CD4-positive, alpha-beta memory T cell (primary cell): Measurements from ENCODE around the gene ATP8B3. TPM values are rescaled to one million over a fixed set of nuclear protein-coding genes. Genes with fewer than 3 reads are reported as not detected.
A peak's percentile ranks its signal among the peaks of the same experiment; 100 is the strongest.

Source experiments
- CTCF ChIA-PET: fragments of 350-600 bp; sonication (Branson Sonifier 250); formaldehyde crosslinking; loops from one replicate; lab custom pipeline; 2021; ENCODE audit warnings: inconsistent platforms; ENCODE audit not compliant: partially characterized antibody; lab: Charles Lee
- POLR2A ChIA-PET: fragments of 350-600 bp; sonication (Branson Sonifier 250); formaldehyde crosslinking; loops from one replicate; lab custom pipeline; 2021; ENCODE audit not compliant: partially characterized antibody; lab: Charles Lee
- DNase-seq, 5 donors: peaks; one replicate each; pipeline versions ENCODE4 v3.0.0 to v3.0.0-alpha.2; 2020 to 2022; ENCODE audit warnings: mixed read lengths in 1 of 5
- H3K27ac ChIP-seq: one replicate; pipeline ENCODE4 v1.7.0; 2013; ENCODE audit warnings: low read depth, low read length
- H3K27me3 ChIP-seq: 2 replicates; pipeline ENCODE4 v1.7.0; 2013; ENCODE audit warnings: mild to moderate bottlenecking, low read length, moderate library complexity; ENCODE audit not compliant: insufficient read depth
- H3K36me3 ChIP-seq: 2 replicates; pipeline ENCODE4 v1.7.0; 2013; ENCODE audit warnings: mild to moderate bottlenecking, low read length, moderate library complexity; ENCODE audit not compliant: insufficient read depth
- H3K4me1 ChIP-seq: 2 replicates; pipeline ENCODE4 v1.7.0; 2013; ENCODE audit warnings: mild to moderate bottlenecking, low read length, moderate library complexity; ENCODE audit not compliant: insufficient read depth
- H3K4me3 ChIP-seq, 2 donors: one replicate each; pipeline ENCODE4 v1.7.0; 2013; ENCODE audit warnings: low read length in 2 of 2, mild to moderate bottlenecking in 1 of 2
- H3K9me3 ChIP-seq, 2 donors: one replicate each; pipeline ENCODE4 v1.7.0; 2013; ENCODE audit warnings: low read length in 2 of 2, control low read depth in 1 of 2; ENCODE audit not compliant: control insufficient read depth in 1 of 2
- H3K27ac Mint-ChIP-seq, 7 donors: one replicate each; pipeline ENCODE4 v1.8.0; 2020 to 2021; ENCODE audit warnings: mixed read lengths in 7 of 7, mild to moderate bottlenecking in 6 of 7, inconsistent platforms in 3 of 7, moderate library complexity in 3 of 7
- H3K27me3 Mint-ChIP-seq, 2 donors: one replicate each; pipeline ENCODE4 v1.8.0; 2020 to 2021; ENCODE audit warnings: mixed read lengths in 2 of 2
- H3K36me3 Mint-ChIP-seq, 2 donors: one replicate each; pipeline ENCODE4 v1.8.0; 2020 to 2021; ENCODE audit warnings: mixed read lengths in 2 of 2, inconsistent platforms in 1 of 2, mild to moderate bottlenecking in 1 of 2
- H3K4me1 Mint-ChIP-seq, 4 donors: one replicate each; pipeline ENCODE4 v1.8.0; 2020 to 2021; ENCODE audit warnings: mixed read lengths in 4 of 4, mild to moderate bottlenecking in 1 of 4
- H3K4me3 Mint-ChIP-seq, 8 donors: one replicate each; pipeline ENCODE4 v1.8.0; 2020 to 2021; ENCODE audit warnings: mixed read lengths in 8 of 8, mild to moderate bottlenecking in 7 of 8, moderate library complexity in 6 of 8, inconsistent platforms in 3 of 8
- H3K9me3 Mint-ChIP-seq, 8 donors: one replicate each; pipeline ENCODE4 v1.8.0; 2020 to 2021; ENCODE audit warnings: mixed read lengths in 8 of 8, mild to moderate bottlenecking in 5 of 8, inconsistent platforms in 3 of 8, moderate library complexity in 1 of 8
- intact Hi-C: fragments of 100-400 bp; cut with micrococcal nuclease; formaldehyde crosslinking; loops from one replicate; pipeline ENCODE4 v1.15.1; 2023
- polyA plus RNA-seq, 2 donors: library from polyadenylated mRNA; unstranded; fragments of 300-500 nt; fragmentation: Illumina TruSeq; gene quantifications; one replicate each; pipeline ENCODE4 v1.2.3, GENCODE V29; 2021
- total RNA-seq, 2 experiments: library from RNA; stranded (reverse); gene quantifications; one replicate each; pipeline ENCODE4 v1.2.3, GENCODE V29; 2021

The ATP8B3 gene
- total and polyA plus RNA-seq, 4 experiments from 2014 or later: 0.73 to 5.5 (median 3.6) TPM

DNA sequence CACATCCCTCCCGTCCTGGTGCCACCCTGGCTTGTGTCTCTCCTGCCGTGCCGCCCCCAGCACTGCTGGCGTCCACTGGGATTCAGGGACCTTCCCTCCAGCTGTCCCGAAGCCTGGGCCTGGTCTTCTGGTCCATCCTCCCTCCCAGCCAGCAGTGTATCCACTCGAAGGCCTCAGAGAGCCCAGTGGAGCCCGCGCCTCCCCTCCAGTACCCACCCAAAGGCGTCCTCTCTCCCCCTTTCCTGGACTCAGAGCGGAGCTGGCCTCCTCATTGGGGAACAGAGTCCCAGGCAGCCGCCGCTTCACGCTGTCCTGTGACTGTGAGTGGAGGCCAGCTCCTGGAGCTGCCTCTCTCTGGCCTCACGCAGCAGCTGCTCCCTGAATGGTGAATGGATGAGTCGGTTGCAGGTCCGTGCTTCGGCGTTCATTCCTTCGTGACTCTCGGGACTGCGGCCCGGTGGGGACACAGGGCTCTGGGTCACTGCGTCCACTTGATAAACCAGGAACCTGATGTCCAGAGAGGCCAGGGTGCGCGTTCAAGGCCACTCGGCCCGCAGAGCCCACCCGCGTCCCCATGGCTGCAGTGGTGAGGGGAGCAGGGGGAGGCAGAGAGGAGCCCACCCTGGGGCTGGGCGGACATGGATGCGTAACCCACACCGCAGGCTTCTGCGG, 46.7 kb downstream of the ATP8B3 start:
- Mint-ChIP-seq H3K4me1 (peaks cover 0 to 2% (median 0%) of the 10 kb centered on the region in 4 donors), H3K27me3 (peaks cover 42 to 48% of the 10 kb centered on the region in 2 donors), H3K36me3 (no peaks in the 10 kb centered on the region), H3K27ac (no peak overlapping the region), H3K4me3 (peak overlapping the region in 1 of 8 donors; percentile 35), H3K9me3 (peaks cover 0 to 11% (median 5%) of the 10 kb centered on the region in 8 donors)
- no peaks in the 10 kb centered on the region for H3K36me3 ChIP-seq
- H3K27ac ChIP-seq: no peak overlapping the region
- H3K4me3 ChIP-seq: no peak overlapping the region
- intact Hi-C loops: loop anchor here (5.0 kb wide), 1 partner anchor 47 kb away; the partner anchor contains the start of gene ATP8B3
- H3K27me3 ChIP-seq: peaks cover 48% of the 10 kb centered on the region
- no peaks in the 10 kb centered on the region for H3K9me3 ChIP-seq
- peak in 1 of 5 donors; percentile 22 for DNase-seq
- ChIA-PET CTCF (interaction anchor here (1.2 to 1.3 kb wide), 2 partner anchors 10 to 92 kb away, joined by 3 read pairs; no protein-coding TSS in a partner anchor), POLR2A (no interaction called here)
- peaks cover 4% of the 10 kb centered on the region for H3K4me1 ChIP-seq

DNA sequence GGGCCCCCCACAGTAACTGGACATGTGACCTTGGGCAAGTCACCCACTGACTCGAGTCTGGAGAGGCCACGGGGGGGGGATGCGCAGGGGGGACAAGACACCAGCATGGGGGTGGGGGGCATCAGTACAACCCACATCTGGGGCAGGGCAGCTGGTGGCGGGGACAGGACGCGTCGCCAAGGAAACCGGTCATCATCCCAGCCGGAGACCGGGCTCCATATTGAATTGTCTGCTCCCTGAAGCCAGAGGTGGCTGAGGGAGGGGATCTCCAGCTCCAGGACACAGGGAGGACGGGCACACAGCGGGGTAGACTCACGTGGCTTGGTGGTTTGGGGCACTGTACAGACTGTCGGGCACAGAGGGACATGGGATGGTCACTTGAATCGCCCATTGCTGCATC, 47.3 kb downstream of the ATP8B3 start:
- H3K4me1 ChIP-seq: peaks cover 4% of the 10 kb centered on the region
- H3K4me3 ChIP-seq: no peak overlapping the region
- H3K36me3 ChIP-seq: no peaks in the 10 kb centered on the region
- H3K27ac Mint-ChIP-seq: peak overlapping the region in 1 of 7 donors; percentile 57
- CTCF ChIA-PET: interaction anchor here (1.2 to 1.3 kb wide), 2 partner anchors 10 to 92 kb away, joined by 3 read pairs; no protein-coding TSS in a partner anchor
- no peak overlapping the region for H3K27ac ChIP-seq
- no peak overlapping the region for H3K4me3 Mint-ChIP-seq
- H3K36me3 Mint-ChIP-seq: no peaks in the 10 kb centered on the region
- intact Hi-C loops: loop anchor here (5.0 kb wide), 1 partner anchor 48 kb away; the partner anchor contains the start of gene ATP8B3
- peaks cover 0 to 8% (median 0%) of the 10 kb centered on the region in 8 donors for H3K9me3 Mint-ChIP-seq
- no peaks in the 10 kb centered on the region for H3K9me3 ChIP-seq
- H3K4me1 Mint-ChIP-seq: peaks cover 0 to 2% (median 0%) of the 10 kb centered on the region in 4 donors
- DNase-seq: peak in 1 of 5 donors; percentile 5
- H3K27me3 Mint-ChIP-seq: peaks cover 42 to 43% of the 10 kb centered on the region in 2 donors
- H3K27me3 ChIP-seq: peaks cover 49% of the 10 kb centered on the region
- POLR2A ChIA-PET: no interaction called here

DNA sequence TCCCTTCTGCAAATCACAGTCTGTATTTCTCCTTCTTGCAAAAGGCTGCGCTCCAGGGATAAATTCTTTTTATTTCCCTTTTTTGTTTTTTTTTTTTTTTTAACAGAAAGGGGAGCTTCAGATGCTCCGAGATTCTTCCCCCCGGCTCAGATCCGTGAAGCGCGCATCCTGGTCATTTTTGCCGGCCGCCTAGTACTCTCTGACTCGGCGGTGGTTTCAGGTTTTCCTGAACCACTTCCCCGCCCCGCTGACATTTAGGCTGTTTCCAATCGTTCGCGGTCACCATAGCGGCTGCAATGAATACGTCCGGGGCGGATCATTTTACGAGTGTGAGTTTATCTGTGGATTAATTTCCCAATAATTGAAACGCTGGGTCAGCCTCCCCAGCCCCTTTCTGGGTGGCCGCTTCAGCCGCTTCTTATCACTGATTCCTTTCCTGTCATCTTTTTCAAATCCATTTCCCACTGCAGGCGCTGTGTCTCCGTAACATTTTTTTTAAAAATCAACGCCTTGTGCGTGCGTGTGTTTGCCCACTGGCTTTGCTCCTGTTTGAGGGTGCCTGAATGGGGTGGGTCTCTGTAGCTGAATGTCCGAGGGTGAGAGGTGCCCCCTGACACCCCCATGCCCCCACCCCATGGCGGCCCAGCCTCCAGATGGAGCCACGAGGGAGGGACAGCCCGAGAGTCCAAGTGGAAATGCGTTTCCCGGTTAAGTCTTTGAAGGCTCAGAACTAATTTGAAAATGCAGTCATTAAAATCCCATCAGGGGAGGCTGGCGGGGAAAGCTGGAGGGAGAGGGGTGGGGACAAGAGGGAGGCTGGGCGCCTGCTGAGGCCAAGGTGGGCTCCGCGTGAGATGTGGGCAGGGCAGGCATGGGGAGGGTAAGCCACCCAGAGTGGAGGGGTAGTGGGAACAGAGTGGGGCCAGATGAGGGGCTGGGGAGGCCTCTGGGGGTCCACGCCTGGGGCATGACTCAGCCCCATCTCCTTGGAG, 48.1 kb downstream of the ATP8B3 start:
- Mint-ChIP-seq H3K27ac (no peak overlapping the region), H3K4me3 (no peak overlapping the region), H3K36me3 (no peaks in the 10 kb centered on the region), H3K4me1 (peaks cover 0 to 2% (median 0%) of the 10 kb centered on the region in 4 donors), H3K27me3 (peaks cover 40 to 45% of the 10 kb centered on the region in 2 donors), H3K9me3 (peaks cover 0 to 8% (median 0%) of the 10 kb centered on the region in 8 donors)
- ChIA-PET CTCF (interaction anchor here (0.9 kb wide), 1 partner anchor 15 kb away, joined by 3 read pairs; no protein-coding TSS in a partner anchor), POLR2A (no interaction called here)
- DNase-seq: peak in 1 of 5 donors; percentile 10
- intact Hi-C loops: no loop called here
- no peaks in the 10 kb centered on the region for H3K36me3 ChIP-seq
- peaks cover 50% of the 10 kb centered on the region for H3K27me3 ChIP-seq
- H3K9me3 ChIP-seq: no peaks in the 10 kb centered on the region
- peaks cover 4% of the 10 kb centered on the region for H3K4me1 ChIP-seq
- no peak overlapping the region for H3K4me3 ChIP-seq
- H3K27ac ChIP-seq: no peak overlapping the region

DNA sequence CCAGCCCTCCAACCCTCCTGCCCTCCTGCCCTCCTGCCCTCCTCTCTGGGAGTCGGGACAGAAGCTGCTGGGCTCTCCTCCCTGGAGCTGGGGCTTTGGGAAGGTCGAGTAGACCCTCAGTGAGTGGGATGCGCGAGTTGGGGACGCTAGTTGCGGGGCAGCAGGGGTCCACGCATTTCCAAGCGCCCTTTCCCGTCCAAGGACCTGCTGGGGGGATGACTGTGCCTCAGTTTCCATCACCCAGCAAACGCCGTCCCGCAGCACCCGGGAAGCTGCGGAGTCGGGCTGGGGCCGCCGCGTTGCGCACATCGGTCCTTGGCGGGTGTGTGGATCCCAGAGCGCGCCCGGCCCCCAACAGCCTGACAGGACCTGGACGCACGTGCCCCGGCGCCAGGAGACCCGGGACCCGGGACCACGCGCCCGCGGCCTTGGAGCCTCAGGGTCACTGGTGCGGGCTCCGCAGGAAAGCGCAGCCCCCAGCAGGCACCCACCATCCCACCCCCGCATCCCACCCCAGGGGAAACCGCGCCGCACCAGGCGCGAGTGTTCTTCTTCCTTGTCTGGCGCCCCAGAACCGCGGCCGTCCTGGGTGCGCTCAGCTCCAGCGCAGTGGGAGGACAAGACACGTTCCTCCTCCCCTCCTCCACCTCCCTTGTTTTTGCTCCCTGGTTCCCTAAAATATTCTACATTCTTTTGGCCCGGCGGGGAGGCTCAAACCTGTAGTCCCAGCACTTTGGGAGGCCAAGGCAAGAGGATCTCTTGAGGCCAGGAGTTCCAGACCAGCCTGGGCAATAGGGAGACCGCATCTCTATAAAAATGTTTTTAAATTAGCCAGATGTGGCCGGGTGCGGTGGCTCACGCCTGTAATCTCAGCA, 49.6 kb downstream of the ATP8B3 start:
- Mint-ChIP-seq H3K4me1 (peaks cover 0 to 2% (median 0%) of the 10 kb centered on the region in 4 donors), H3K4me3 (no peak overlapping the region), H3K36me3 (no peaks in the 10 kb centered on the region), H3K9me3 (peaks cover 0 to 8% (median 0%) of the 10 kb centered on the region in 8 donors), H3K27me3 (peaks cover 38 to 40% of the 10 kb centered on the region in 2 donors), H3K27ac (peak overlapping the region in 1 of 7 donors; percentile 48)
- Histone ChIP-seq H3K27me3 (peaks cover 47% of the 10 kb centered on the region), H3K36me3 (no peaks in the 10 kb centered on the region), H3K9me3 (no peaks in the 10 kb centered on the region), H3K4me3 (no peak overlapping the region), H3K27ac (no peak overlapping the region), H3K4me1 (peaks cover under 1% of the 10 kb centered on the region)
- DNase-seq: peak in 1 of 5 donors; percentile 19
- ChIA-PET CTCF (no interaction called here), POLR2A (no interaction called here)
- intact Hi-C loops: no loop called here

DNA sequence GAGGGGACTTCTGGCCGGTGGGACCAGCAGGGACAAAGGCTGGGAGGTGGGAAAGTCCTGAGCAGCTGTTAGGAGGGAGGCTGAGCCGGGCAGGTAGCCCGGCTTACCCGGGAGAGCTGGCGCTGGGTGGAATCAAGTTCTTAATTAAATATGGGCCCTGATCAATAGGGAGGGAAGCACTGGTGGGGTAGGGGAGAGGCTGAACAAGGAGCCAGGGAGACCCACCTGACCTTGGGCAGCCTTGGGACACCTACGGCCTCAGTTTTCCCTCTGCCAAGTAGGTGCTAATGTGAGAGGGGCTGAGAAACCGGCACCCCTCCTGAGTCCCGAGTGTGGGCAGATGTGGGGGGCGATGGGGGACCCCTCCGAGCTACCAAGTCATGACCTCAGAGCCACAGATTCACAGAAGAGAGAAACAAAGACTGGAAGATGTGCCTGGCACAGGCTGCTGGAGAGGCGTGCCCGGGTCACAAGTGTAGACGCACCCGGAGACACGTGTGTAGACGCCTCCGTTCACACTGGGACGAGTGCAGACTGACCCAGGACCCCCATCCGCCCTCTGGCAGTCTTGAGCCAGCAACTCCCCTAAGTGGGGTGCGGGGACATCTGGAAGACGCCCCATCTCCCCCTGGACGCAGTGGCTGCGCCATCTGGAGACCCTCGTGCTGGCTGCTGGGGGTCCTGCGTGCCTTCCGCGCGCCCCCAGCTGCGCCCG, 50.4 kb downstream of the ATP8B3 start:
- ChIA-PET CTCF (interaction anchor here (0.7 kb wide), 1 partner anchor 33 kb away, joined by 3 read pairs; no protein-coding TSS in a partner anchor), POLR2A (interaction anchor here (0.7 kb wide), 1 partner anchor 44 kb away, joined by 3 read pairs; no protein-coding TSS in a partner anchor)
- Mint-ChIP-seq H3K4me3 (no peak overlapping the region), H3K27me3 (peaks cover 40 to 42% of the 10 kb centered on the region in 2 donors), H3K27ac (no peak overlapping the region), H3K9me3 (peaks cover 0 to 10% (median 0%) of the 10 kb centered on the region in 8 donors), H3K36me3 (no peaks in the 10 kb centered on the region), H3K4me1 (peaks cover 0 to 6% (median 3%) of the 10 kb centered on the region in 4 donors)
- intact Hi-C loops: no loop called here
- Histone ChIP-seq H3K9me3 (no peaks in the 10 kb centered on the region), H3K36me3 (no peaks in the 10 kb centered on the region), H3K27ac (no peak overlapping the region), H3K4me1 (peaks cover 5% of the 10 kb centered on the region), H3K27me3 (peaks cover 48% of the 10 kb centered on the region), H3K4me3 (no peak overlapping the region)
- DNase-seq: peak in 1 of 5 donors; percentile 19
